HG02623 (cell line): Measurements from ENCODE around the gene SLC5A10.
"Not testable (repeated sequence)": the region's sequence is repeated elsewhere in the genome, so short reads cannot be mapped to it uniquely, and the experiment has no call there.

Source experiments
- ATAC-seq: cut with Tn5 transposase; IDR thresholded peaks from one replicate; pipeline ENCODE4 v1.9.1; 2021; ENCODE audit warnings: moderate library complexity; ENCODE audit not compliant: unreplicated experiment

The SLC5A10 gene

DNA sequence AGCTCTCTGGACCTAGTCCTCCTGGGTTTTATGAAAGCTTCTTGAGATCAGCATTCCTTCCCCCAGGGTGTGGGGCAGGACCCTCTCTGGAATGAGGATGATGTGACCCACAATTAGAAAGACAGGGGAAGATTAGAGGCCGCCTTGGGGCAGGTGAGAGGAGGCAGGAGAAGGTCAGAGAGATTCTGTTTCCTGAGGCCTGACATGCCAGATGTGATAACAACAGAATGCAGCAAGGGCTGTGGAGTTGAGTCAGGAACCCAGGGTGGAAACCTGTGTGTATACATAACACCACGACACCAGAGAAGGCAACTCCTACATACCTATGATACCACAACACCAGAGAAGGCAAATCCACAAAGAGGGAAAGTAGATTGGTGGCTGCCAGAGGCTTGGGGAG, 5.4 kb upstream of the SLC5A10 start:
- no peak for ATAC-seq

- ATAC-seq: no peak
These were observed 4.1 kb upstream of the SLC5A10 start for GRCh38 chr17:18947866-18948265.

DNA sequence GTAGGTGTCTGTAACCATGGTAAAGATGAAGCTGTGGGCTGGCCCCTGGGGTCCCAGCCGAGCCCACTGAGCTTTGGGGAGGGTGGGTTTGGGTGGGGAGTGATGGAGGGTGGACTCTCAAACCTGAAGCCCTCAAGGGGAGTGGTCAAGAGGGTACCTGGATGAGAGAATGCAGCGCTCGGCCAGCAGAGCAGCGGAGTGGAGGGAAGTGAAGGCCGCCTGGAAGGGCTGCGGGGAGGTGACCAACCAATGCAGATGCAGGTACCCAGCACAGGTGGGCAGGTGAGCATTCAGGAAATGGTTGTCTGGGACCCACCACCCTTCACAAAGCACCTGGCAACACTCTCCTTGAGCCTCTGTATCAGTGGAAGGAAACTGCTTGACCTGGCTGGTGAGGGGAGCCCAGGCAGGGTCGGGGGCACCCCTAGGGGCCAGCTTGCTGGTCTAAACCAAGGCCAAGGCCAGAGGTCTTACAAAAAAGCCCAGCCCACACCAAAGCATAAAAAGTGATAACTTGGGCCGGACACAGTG, 3.4 kb upstream of the SLC5A10 start:
- no peak for ATAC-seq

DNA sequence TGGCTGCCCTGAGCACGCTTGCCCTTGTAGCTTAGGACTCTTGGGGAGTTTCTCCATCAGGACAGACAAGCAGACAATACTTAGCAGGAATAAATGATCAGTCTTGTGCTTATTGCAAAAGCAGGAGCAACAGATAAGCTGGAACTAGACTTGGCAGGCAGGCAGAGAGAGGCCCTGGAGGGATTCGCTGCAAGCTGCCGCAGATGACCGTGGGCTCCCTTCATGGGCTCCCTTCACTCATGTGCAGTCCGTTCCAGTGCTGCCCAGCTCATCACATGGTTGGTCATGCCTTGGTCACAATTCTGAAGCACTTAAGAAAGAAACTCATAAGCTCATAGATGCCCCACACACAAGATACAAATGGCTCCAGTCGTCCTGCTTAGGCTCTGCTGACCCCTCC, 2.4 kb upstream of the SLC5A10 start:
- no peak for ATAC-seq

- no peak for ATAC-seq
These were observed 1.6 kb upstream of the SLC5A10 start for GRCh38 chr17:18950346-18950745.

- no peak for ATAC-seq
These were observed 740 bp upstream of the SLC5A10 start for GRCh38 chr17:18950944-18951905.

GRCh38 chr17:18953231-18953728, 1.3 kb downstream of the SLC5A10 start:
- no peak for ATAC-seq

DNA sequence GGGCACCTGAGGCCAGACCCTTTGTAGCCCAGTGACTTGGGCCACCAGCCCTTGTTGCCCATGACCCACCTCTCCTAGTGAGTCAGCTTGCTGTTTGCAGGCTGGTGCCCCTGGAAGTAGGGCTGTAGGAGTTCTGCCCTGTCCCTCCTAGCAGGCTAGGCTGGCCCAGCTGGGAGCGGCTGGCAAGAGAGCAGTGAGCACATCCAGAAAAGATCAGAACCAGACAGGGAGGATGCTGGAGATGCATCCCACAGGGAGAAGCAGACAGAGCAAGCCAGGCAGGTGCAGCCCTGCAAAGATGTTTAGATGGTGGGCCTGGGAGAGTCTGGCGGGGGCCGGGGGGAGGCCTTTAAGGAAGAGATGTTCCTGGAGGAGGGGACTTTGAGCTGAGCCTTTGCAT, 2.4 kb downstream of the SLC5A10 start:
- no peak for ATAC-seq

DNA sequence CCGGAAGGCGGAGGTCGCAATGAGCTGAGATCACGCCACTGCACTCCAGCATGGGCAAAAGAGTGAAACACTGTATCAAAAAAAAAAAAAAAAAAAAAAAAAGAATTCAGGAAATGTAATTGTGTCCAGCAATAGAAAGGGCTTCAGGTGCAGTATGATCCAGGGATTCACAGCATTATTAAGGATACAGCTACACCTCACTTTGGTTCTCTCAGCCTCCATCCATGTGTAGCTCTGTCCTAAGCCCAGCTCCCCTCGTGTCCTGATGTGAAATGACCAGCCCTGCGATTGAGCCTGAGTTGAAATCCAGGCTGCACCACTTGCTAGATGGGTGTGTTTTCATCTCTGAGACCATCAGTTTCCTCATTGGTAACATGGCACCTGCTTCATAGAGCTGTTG, 3.0 kb downstream of the SLC5A10 start:
- no peak for ATAC-seq

- not testable (repeated sequence) for ATAC-seq
These were observed 4.1 kb downstream of the SLC5A10 start for GRCh38 chr17:18956021-18956420.

- no peak for ATAC-seq
These were observed 4.6 kb downstream of the SLC5A10 start for GRCh38 chr17:18956581-18956980.

GRCh38 chr17:18957831-18958230, 5.9 kb downstream of the SLC5A10 start:
- ATAC-seq: no peak

- ATAC-seq: no peak
These were observed 6.6 kb downstream of the SLC5A10 start for GRCh38 chr17:18958611-18959010.

DNA sequence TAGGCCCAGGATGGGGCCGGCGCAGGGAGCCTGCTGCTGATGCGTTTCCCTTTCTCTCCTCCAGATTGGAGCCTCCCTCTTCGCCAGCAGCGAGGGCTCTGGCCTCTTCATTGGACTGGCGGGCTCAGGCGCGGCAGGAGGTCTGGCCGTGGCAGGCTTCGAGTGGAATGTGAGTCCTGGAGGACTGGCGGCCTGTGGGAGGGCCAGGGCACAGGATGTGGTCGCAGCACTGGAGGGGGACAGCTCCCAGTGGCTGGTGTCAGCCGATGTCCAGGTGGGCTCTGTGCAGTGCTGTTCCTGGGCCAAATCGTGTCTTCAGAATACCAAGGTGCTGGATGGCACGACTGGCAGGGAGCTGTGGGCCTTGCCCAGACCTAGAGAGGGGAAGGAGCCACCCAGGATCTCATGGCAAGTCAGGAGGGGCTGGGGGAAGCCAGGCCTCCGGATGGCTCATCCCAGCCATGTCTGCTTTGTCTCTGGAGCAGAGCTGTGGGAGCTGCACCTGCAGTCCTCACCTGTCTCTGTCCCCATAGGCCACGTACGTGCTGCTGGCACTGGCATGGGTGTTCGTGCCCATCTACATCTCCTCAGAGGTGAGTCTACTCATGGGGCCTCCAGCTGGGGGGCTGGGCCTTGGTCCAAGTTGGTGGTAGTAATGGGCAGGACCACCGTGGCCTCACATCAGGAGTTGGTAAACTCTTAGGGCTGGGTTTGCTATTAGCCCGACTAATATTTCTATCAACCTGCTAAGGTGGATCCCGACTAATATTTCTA, 7.3 kb downstream of the SLC5A10 start:
- no peak for ATAC-seq

DNA sequence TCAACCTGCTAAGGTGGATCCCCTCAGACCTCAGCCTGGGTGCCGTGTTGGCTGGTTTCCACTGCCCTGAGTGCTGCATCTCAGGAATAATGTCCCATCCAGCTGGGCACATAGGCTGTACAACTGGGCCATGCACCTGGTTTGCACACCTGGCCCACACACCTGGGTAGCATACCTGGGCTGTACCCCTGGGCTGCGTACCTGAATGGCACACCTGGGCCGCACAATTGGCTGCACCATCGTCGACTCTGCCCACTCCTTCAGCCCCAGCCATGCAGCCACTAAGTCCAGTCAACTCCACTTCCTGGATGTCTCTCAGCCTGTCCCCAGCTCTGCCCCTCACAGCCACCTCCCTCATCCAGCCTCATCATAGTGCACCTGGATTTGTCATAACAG, 7.9 kb downstream of the SLC5A10 start:
- ATAC-seq: no peak

- no peak for ATAC-seq
These were observed 8.3 kb downstream of the SLC5A10 start for GRCh38 chr17:18960241-18960665.

- peak; percentile 80 for ATAC-seq
These were observed 9.0 kb downstream of the SLC5A10 start for GRCh38 chr17:18960803-18961511.

- no peak for ATAC-seq
These were observed 9.9 kb downstream of the SLC5A10 start for GRCh38 chr17:18961634-18962493.

- no peak for ATAC-seq
These were observed 10.5 kb downstream of the SLC5A10 start for GRCh38 chr17:18962494-18962815.
